Midbrain (tissue), 1 donor: ENCODE measurements around the gene SLFN11.
"Not testable (repeated sequence)": the region's sequence is repeated elsewhere in the genome, so short reads cannot be mapped to it uniquely, and the experiment has no call there.

Source experiments
- DNase-seq: peaks from one replicate; lab custom pipeline; 2025; lab: John Stamatoyannopoulos, UW

Gene SLFN11

DNA sequence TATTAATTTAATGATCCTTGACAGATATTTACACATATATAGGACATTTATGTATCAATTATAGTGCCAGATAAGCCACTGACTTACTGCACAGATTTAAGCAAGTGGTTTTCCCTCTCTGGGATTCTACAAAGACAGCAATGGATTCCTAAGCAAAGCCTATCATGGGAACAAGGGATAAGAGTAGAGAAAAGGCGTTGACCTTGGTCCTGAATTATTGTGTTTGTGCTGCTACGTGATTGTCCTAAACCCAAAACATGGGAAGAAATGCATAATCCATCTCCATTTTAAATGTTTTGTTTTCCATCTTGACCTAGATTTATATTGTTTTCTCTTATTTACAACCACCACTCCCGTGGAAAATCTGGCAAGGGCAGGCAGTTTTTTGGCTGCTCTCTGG is 14.0 kb downstream of the SLFN11 start:
- no peak for DNase-seq

DNA sequence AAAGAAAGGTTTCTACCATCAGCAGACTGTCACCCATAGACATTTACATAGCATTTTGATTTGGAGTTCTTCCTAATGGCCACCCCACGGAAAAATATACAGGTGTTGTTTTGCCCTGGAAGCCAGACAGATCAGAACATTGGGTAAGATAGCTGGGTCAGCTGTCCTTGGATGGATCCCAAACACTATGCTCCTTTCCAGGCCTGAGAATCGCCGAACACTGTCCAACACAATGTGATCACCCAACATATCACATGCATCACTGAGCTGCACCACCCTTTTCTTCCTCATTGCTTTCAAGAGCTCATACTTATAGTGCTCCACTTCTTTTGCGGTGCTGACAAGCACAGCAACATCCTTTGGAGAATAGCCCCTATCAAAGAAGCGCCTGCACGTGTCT is 21.1 kb downstream of the SLFN11 start:
- DNase-seq = no peak

DNA sequence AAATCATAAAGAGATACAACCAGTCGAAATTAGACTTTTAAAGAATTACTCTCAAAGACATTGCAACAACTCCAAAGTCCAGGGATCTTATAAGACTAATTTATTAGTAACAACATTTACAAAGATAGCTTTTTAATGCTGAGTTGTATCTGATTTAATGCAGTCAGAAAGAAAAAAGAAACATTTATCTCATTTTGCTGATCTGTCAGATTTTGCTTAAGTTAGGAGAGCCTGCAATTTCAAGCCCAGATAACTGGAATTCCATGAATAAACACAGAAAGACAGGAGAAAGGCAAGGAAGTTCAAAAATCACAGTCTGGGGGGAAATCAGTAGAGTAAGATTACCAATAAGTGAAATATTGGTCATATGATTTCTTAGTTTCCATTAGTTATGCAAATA is 22.9 kb downstream of the SLFN11 start:
- no peak for DNase-seq

DNA sequence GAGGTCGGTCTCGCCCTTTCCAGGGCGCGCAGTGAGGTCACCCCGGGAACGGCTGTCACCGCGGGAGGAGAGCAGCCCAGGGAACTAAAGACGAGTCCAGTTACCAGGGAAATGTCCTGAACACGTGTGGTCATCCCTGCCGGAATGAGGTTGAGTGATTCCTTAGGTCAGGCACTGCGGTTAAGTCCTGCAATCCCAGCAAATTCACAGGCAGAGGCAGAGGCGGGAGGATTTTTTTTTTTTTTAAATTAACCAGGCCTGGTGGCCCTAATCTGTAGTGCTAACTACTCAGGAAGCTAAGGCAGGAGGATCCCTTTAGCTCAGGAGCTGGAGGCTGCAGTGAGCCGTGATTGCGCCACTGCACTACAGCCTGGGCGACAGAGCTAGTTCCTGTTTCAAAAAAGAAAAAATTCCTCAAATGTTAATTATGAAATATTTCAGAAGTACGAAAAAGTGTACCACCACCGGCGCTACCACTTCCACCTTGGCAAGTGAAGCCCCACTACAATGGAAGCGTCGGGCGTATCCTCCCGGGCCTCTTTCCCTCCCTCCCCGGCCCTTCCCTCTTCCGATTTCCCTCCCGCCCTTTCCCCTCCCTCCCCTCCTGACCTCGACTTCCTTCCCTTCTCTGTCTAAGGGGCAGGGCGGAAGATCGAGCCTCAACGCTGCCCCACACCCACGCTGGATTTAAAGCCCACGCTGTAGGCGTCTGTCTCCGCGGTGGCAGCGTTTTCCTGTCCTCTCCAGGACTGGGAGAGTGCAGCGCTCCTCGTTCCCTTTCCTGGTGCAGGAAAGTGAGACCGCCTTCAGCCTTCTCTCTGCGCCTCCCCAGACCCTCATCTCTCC is 27.3 kb downstream of the SLFN11 start:
- DNase-seq = peak; percentile 17

DNA sequence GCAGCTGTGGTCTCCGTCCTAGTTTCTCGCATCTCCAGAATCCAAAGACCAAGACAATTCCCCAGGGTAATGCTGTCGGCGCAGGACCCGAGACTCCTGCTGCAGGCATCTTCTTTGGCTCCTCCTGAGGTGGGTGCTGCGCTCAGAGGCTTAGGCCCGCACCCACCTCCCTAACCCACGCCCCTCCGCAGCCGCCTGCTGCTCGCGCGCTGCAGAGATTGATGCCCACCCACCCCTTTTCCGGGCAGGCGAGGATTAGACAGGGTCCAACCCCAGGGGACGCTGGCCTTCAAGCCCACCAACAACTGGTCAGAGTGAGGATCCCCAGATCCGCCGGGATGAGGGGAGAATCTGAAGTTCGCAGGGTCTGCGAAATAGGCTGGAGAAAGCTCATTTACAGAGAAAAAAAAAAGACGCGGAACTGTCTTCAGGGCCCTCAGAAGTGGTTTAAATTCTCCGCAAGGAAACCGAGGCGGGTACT is 27.9 kb downstream of the SLFN11 start:
- DNase-seq = no peak

DNA sequence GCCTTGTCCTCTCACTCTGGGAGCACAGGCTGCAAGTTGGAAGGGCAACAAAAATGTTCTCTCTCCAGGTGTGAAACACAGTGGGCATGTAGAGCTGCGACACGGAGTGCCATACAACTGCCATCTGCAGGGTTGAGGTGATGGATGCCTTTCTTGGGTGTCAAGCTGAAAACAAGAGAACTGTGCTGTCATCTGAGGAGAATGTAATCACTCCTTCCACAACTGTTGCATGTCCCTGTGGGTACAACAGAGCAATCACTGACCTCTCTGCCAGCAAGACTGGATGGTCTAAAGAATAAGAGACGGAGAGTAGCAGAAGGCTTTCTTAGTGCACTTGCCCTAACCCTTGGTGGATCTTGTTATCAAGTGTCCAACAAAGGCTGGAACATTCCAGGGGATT is 29.2 kb downstream of the SLFN11 start:
- no peak for DNase-seq

DNA sequence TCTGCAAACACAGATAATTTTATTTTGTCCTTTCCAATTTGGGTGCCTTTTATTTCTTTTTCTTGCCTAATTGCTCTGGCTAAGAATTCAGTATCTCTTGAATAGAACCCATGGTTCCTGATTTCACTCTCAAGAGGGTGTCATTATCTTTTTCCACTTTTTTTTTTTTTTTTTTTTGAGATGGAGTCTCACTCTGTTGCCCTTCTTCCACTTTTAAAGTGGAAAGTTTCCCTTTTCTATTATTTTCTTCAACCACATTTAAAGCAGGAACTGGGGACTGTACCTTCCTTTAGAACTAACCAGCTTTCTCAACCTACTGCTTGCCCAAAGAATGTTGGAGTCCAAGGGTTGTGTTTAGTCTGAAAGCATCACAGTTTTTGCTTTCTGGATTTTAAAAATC is 31.1 kb downstream of the SLFN11 start:
- DNase-seq = no peak

DNA sequence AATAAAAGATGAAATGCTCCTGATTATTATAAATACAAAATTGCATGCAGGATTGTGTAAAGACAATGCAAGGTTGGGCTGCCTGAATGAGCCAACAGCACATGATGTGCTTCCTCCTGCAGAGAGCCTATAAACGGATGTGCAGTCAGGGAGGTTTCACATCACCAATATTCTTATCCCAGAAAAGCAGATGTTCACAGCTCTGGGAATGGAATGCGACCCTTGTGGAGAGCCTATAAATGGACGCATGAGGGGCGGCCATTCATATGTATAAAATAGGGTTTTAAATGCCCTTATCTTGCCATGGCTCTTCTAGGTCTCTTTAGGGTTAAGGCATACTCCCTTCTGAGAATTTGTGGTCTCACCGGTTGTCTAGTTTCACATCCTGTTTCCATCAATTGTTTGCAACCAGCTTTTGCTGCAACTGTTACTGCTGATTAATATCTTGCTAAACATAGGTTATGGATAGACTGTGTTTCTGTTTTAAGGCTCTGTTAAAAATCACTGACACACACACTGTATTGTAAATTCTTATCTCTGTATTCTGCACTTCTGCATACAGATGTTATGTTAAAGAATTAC is 31.9 kb downstream of the SLFN11 start:
- no peak for DNase-seq

DNA sequence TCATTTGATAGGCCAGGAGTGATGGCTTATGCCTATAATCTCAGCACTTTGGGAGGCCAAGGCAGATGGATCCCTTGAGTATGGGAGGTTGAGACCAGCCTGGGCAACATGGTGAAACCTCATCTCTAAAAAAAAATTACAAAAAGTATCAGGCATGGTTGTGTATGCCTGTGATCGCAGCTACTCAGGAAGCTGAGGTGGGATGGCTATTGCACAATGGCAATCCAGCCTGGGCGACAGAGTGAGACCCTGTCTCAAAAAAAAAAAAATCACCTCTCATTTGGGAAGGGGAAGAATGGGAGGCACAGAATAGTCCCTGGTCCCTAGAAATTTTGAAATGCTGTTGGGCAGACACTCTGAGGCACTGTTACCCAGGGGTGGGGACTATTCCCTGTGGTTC is 35.2 kb downstream of the SLFN11 start:
- DNase-seq = no peak

DNA sequence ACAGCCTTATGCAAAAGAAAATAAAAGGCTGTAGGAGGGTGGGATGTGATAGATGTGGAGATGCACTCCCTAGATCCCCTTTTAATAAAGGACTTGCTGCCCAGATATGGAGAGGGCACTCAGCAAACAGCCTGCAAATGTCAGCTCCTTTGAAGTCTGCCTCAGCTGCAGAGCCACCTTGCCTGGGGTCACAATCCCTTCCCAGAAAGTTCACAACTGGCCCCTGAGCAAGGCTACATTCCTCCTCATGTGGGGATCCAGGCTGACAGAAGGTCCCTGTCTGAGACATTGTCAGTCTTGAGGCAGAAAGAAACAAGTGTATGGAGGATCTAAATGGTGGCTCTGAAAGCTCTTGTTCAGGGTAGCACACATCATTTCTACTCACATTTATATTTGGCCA is 36.1 kb downstream of the SLFN11 start:
- DNase-seq = no peak

DNA sequence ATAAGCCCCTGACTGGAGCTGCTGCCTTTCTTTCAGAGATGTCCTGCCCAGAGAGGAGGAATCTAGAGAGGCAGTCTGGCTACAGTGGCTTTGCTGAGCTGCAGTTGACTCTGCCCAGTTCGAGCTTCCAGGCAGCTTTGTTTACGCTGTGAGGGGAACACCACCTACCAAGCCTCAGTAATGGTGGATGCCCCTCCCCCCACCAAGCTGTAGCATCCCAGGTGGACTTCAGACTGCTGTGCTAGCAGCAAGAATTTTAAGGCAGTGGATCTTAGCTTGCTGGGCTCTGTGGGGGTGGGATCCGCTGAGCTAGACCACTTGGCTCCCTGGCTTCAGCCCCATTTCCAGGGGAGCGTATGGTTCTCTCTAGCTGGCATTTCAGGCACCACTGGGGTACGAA is 39.8 kb downstream of the SLFN11 start:
- not testable (repeated sequence) for DNase-seq

DNA sequence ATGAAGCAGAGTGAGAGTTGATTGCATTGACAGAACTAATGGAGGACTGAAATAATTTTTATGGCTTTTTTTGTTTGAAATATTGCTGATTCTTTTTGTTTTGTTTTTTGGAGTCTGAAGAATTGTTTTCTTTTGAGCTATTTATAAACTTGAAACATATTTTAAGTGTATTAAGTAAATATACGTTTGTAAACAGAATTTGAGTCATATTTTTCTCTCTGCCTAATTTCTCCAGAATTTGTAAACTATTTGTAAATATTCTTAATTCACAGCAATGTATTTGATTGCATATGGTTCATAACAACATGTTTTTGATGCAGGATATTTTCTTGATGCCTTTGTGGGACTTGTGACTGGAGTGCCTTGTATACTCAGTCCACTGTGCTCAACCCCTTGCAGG is 50.7 kb downstream of the SLFN11 start:
- DNase-seq = no peak

DNA sequence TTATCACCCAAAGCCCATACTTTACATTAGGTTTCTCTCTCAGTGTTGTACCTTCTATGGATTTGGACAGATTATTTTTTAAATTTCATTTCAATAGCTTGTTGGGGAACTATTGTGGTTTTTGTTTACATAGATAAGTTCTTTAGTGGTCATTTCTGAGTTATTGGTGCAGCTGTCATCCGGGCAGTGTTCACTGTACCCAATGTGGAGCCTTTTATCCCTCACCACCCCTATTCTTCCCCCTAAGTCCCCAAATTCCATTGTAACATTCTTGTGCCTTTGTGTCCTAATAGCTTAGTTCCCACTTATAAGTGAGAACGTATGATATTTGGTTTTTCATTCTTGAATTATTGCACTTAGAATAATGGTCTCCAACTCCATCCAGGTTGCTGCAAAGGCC is 57.5 kb downstream of the SLFN11 start:
- DNase-seq = no peak

DNA sequence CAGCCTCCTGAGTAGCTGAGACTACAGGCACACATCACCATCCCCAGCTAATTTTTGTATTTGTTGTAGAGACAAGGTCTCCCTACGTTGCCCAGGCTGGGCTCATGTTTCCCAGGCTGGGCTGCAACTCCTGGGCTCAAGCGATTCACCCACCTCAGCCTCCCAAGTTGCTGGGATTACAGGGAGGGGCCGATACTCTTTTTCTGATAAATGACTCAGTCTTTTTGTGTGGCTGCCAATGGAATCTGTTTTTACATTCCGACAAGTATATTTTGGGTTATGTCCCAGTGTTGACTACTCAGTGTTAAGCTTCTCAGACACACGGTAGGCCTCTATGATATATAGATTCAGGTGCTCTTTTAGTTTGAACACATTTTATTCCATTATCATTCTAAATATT is 58.1 kb downstream of the SLFN11 start:
- no peak for DNase-seq

DNA sequence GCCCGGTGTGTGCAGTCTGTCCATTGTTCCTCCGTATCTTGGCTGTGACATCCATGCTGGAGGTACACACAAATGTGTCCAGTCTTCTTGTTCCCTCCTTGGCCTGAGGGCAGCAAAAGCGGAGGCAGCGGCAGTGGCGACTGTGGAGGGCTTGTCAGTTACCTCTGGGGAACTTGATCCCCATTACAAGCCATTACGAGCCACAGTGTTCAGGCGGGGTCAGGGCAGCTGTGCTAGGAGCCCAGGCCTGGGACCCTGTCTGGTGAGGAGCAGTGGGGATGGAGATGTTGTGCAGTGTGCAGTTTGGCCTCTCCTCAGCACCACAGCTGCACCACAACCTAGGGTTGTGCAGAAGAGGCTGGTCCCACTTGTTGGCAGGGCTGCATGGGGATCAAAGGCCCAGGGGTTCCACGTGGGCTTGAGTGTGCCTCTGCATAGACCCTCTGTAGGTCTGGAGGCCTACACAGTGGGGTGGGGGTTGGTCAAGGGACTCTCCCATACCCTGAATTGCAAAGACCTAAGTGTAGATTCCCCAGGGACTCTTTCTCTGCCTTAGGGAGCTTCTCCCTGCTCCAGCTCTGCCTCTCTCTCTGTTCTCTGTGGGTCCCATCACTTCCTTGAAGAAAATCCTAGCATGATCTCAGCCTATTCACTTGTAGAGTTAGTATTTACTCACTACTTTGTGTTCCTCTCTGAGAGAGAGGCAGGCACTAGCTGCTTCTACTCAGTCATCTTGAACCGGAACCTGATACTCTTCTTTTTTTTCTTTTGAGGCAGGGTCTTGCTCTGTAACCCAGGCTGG is 58.8 kb downstream of the SLFN11 start:
- no peak for DNase-seq

DNA sequence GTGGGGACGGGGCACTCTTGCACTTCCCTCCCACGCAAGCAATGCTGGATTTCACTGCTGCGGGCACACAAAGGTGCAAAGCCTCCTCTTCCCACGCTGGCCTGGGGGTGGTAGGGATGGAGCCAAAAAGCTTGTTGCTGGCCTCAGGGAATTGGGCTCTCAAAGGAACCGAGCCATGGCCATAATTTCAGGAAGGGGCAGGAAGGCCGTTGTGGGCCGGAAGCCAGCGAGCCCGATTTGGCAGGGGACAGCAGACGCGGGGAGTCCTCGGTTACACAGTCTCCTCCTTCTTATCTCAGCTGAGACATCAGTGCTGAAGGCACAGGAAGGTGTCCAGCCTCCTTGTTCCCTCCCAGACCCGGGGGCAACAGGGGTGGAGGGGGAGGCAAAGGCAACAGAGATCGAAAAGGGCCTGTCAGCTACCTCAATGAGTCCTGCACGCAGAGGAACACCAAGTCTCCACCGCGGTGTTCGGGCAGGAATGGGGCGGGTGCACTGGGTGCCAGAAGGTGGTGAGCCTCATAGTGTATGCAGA is 59.5 kb downstream of the SLFN11 start:
- no peak for DNase-seq

DNA sequence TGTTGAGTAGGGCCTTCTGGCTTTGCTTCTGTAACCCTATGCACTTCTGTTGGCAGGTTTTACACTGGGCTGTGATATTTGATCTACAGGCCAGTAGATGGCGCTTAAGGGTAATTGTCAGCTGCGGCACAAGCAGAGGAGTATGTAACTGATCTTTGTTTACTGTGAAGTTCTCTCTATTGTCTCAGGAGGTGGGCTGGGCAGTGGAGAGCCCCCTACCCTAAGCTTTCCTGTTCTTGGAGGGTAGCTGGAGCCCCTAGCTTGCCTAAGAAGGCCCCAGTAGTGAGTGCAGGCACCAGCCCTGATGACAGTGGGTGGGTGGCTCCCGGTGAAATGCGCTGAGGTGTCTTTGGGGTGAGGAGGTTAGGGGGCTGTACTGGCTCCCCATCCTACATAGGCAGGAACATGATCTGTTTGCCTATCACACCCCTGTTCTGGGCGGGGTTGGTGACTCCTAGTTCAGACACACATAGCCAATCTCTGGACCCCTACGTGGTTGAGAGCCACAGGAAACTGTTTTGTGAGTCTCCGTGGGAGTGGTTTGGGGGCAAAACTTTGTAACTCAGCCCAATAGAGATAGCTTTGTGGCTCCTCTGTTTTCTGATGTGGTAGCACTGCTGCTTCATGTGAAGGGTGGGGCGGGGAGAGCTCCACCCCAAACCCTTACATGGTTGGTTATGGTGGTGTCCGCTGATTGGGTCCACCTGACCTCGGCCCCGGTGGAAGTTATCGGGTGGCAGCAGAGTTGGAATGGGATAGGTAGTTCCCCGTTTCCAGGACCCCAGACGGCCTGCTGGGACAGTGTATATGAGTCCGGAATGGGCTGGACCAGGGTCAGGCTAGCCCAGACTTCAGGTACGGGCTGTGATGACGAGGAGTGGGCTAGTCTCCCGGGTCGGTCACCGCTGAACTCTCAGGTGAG is 60.4 kb downstream of the SLFN11 start:
- peak; percentile 37 for DNase-seq

DNA sequence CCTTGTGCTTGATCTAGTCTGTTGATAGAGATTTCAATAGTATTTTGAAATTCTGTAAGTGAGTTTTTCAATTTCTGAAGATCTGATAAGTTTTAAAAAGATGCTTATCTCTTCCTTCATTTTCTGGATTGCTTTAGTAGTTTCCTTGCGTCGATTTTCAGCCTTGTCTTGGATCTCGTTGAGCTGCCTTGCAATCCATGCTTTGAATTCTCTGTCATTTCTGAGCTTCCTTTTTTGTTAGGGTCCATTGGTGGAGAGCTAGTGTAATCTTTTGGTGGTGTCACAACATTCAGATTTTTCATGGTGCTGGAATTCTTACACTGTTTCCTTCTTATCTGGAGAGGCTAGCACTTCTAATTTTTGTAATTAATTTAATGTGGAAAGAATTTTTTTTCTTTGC is 61.1 kb downstream of the SLFN11 start:
- DNase-seq = no peak

DNA sequence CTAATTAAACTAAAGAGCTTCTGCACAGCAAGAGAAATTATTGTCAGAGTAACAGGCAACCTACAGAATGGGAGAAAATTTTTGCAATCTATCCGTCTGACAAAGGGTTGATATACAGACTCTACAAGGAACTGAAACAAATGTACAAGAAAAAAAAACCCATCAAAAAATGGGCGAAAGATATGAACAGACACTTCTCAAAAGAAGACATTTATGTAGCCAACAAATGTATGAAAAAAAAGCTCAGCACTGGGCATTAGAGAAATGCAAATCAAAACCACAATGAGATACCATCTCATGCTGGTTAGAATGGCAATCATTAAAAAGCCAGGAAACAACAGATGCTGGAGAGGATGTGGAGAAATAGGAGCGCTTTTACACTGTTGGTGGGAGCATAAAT is 64.1 kb downstream of the SLFN11 start:
- not testable (repeated sequence) for DNase-seq
